Upper lobe of left lung (tissue), 6 donors: ENCODE data around the gene TSPAN17. TPM values are rescaled to one million over a fixed set of nuclear protein-coding genes. Genes with fewer than 3 reads are reported as not detected.

ENCODE experiments used
- ATAC-seq, 2 donors: fragments of 200-7000 bp; cut with Tn5 transposase; one replicate each; pipeline ENCODE4 v1.9.1; 2022; ENCODE audit warnings: mild to moderate bottlenecking in 2 of 2, moderate library complexity in 2 of 2; ENCODE audit not compliant: low FRiP score in 2 of 2
- DNase-seq, 2 donors: peaks; one replicate each; pipeline ENCODE4 v3.0.0-alpha.2; 2019 to 2020
- H3K27ac ChIP-seq, 4 donors: fragments of 200-600 bp; sonication (generic); one replicate each; pipeline ENCODE4 v1.5.1; 2016 to 2019
- H3K27me3 ChIP-seq, 4 donors: fragments of 200-600 bp; sonication (generic); one replicate each; pipeline ENCODE4 v1.5.1; 2017 to 2019
- H3K36me3 ChIP-seq, 4 donors: fragments of 200-600 bp; sonication (generic); one replicate each; pipeline ENCODE4 v1.5.1; 2016 to 2019
- H3K4me1 ChIP-seq, 4 donors: fragments of 200-600 bp; sonication (generic); one replicate each; pipeline ENCODE4 v1.5.1; 2018 to 2019
- H3K4me3 ChIP-seq, 4 donors: fragments of 200-600 bp; sonication (generic); one replicate each; pipeline ENCODE4 v1.5.1; 2017 to 2019; ENCODE audit warnings: mild to moderate bottlenecking in 2 of 4, moderate library complexity in 1 of 4
- H3K9me3 ChIP-seq, 4 donors: fragments of 200-600 bp; sonication (generic); one replicate each; pipeline ENCODE4 v1.5.1; 2018 to 2019
- EP300 ChIP-seq, 4 donors: sonication (generic); formaldehyde crosslinking; IDR thresholded peaks; one replicate each; pipeline ENCODE4 v1.5.1; 2017; ENCODE audit warnings: antibody characterized with exemption in 4 of 4, control low read depth in 2 of 4
- POLR2A ChIP-seq, 4 donors: fragments of 450-650 bp; IDR thresholded peaks; one replicate each; pipeline ENCODE4 v1.5.1; 2016 to 2017; ENCODE audit warnings: antibody characterized with exemption in 4 of 4, mild to moderate bottlenecking in 2 of 4
- POLR2AphosphoS5 ChIP-seq, 2 donors: sonication (generic); formaldehyde crosslinking; IDR thresholded peaks; one replicate each; pipeline ENCODE4 v1.5.1; 2017; ENCODE audit warnings: antibody characterized with exemption in 2 of 2
- WGBS, 2 donors: methylation state at CpG; one replicate each; pipeline ENCODE4 v1.1.5; 2017 to 2018; 5-methylcytosine and 5-hydroxymethylcytosine counted together
- total RNA-seq, 6 donors: library from RNA; depleted of rRNA in 4 of 6; stranded (reverse); fragments of >200 nt in 4 of 6; gene quantifications; one replicate each; pipeline versions ENCODE4 v1.1.0 to v1.2.1, GENCODE V29; 2016 to 2021
- TF ChIP-seq, protein P1 (sequence below), 6 experiments: fragments of 450-650 bp in 4 of 6; fragments of 200-600 bp in 2 of 6; sonication (generic) in 2 of 6; IDR thresholded peaks; one replicate each; pipeline ENCODE4 v1.5.1; 2016 to 2019; ENCODE audit warnings: antibody characterized with exemption in 6 of 6
- donor health status: DM: no; HTN: no; CAD: no; lungs with moderate emphysema.
- donor health status: DM: no; HTN: yes; CAD: no; lungs with severe emphysema.

Gene TSPAN17
- total RNA-seq, 6 donors from 2014 or later: 20.1 to 36.8 (median 25.6) TPM

DNA sequence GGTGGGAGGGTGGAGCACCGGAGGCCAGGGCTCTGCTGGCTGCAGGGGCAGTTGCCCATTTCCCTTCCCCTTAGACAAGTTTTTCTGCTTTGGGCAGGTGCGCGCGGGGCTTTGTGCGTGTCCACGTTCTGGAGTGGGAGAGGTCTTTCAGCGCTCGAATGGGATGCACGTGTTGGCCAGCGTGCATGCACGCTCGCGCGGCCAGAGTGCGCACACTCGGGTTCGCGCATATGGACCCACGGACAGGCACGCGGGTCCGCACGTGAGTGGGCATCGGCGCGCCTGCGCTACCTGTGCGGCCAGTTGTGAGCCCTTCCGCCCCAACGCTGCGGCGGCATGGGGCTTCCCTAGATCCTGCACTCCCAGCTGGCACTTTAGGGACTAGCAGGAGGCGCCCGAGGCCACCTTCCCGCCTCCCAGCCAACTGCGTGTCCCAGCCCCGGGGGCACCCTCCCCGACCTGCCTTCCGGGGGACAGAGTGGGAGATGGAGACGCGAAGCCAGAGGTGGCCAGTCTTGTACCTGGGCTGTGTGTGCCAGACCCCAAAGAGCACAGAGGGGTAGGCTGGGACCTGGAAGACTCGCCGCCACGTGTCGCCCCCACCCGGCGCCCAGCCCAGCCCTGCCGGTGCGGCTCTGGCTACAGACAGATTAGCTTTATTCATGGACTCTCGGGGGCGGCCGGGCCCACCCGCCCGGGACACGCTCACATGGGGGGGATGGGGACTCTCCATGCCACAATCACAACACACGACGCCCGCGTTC is 27.5 kb upstream of the TSPAN17 start:
- DNase-seq (peak in 1 of 2 donors; percentile 78), ATAC-seq (no peak)
- Histone ChIP-seq H3K27ac (no peak overlapping the region), H3K9me3 (no peaks in the 10 kb centered on the region), H3K4me3 (peak overlapping the region in 2 of 4 donors; percentile 6 to 9), H3K36me3 (no peaks in the 10 kb centered on the region), H3K27me3 (peaks cover 0 to 43% (median 30%) of the 10 kb centered on the region in 4 donors), H3K4me1 (peaks cover 16 to 22% (median 18%) of the 10 kb centered on the region in 4 donors)
- 9 to 36% methylated on average over 6 to 32 of the region's 59 CpGs for WGBS, 2 donors
- no peak for TF ChIP-seq EP300 (IDR thresholded peaks at IDR 0.05)
- TF ChIP-seq, protein P1, sequence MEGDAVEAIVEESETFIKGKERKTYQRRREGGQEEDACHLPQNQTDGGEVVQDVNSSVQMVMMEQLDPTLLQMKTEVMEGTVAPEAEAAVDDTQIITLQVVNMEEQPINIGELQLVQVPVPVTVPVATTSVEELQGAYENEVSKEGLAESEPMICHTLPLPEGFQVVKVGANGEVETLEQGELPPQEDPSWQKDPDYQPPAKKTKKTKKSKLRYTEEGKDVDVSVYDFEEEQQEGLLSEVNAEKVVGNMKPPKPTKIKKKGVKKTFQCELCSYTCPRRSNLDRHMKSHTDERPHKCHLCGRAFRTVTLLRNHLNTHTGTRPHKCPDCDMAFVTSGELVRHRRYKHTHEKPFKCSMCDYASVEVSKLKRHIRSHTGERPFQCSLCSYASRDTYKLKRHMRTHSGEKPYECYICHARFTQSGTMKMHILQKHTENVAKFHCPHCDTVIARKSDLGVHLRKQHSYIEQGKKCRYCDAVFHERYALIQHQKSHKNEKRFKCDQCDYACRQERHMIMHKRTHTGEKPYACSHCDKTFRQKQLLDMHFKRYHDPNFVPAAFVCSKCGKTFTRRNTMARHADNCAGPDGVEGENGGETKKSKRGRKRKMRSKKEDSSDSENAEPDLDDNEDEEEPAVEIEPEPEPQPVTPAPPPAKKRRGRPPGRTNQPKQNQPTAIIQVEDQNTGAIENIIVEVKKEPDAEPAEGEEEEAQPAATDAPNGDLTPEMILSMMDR (IDR thresholded peaks at IDR 0.05): peak in 1 of 6 experiments; percentile 1

DNA sequence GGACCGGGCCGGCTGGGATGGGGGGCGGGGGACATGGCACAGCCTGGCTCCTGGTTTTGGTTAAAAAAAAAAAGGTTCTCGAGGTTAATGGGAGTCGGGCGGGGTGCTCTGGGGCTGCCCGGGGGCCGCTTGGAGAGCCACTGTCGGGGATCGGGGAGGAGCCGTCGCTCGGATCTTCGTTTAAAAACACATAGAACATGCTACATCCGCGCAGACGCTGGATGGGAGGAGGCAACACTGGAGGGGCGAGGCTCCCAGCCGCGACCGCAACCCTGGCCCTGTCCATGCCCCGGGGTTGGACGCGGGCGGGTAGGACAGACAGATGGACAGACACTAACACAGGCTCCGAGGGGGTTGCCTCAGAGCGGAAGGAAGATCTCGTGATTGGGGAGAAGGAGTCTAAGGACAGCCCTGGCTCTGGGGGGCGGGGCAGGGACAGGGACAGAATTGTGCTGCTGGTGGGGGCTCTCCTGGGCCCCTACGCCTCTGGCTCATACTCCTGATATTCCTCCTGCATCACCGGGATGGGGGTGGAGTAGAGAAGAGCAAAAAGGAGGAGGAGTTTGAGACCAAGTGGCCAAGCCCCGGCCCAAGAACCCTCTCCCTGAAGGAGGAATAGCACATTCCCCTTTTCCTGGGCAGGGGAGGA is 26.8 kb upstream of the TSPAN17 start:
- Histone ChIP-seq H3K4me3 (peak overlapping the region in 1 of 4 donors; percentile 9), H3K27me3 (peaks cover 0 to 43% (median 30%) of the 10 kb centered on the region in 4 donors), H3K9me3 (no peaks in the 10 kb centered on the region), H3K36me3 (no peaks in the 10 kb centered on the region), H3K27ac (no peak overlapping the region), H3K4me1 (peaks cover 16 to 22% (median 18%) of the 10 kb centered on the region in 4 donors)
- ATAC-seq (peak in 1 of 2 donors; percentile 46), DNase-seq (no peak)
- TF ChIP-seq POLR2AphosphoS5 (IDR thresholded peaks at IDR 0.05) (no peak), EP300 (IDR thresholded peaks at IDR 0.05) (no peak), POLR2A (IDR thresholded peaks at IDR 0.05) (no peak)
- TF ChIP-seq, protein P1 (IDR thresholded peaks at IDR 0.05): no peak
- WGBS, 2 donors: 3 to 8% methylated on average over 30 to 32 of the region's 32 CpGs

DNA sequence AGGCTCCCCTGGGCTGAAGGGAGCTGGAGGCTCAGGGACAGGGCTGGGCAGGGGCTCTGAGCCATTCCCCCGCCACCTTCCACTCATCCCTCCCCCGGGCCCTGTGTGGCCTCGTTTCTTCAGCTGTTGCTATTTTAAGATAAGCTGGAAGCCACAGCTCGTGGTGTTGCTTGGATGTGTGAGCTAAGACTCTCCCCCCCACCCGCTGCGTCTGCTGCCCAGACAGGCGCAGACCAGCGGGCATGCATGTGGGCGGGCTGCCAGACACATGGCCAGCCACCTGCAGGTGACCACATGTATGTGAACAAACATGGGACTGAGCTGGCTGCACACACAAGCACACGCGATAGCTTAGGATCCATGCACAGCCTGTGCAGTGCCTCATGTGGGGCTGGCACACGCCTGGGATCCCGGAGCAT is 25.6 kb upstream of the TSPAN17 start:
- no peak for ATAC-seq
- H3K27me3 ChIP-seq: peaks cover 0 to 52% (median 31%) of the 10 kb centered on the region in 4 donors
- 55 to 60% methylated on average over 1 to 13 of the region's 13 CpGs for WGBS, 2 donors

DNA sequence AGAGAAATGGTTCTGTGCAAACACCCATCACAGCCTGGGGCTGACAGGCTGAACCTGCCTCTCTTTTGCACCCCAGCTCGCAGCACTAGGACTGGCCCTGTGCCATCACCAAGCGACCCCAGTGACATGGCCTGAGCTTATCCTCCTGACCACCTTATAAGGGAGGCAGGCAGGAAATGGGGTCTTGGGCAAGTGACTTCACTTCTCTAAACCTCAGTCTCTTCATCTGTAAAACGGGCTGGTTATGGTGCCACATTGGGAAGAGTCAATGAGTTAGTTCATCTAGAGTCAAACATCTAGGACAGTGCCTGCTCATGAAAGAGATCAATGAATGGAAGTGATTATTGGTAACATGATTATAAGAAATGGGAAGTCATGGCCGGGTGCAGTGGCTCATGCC is 23.1 kb upstream of the TSPAN17 start:
- H3K9me3 ChIP-seq: no peaks in the 10 kb centered on the region
- H3K27me3 ChIP-seq: peaks cover 0 to 51% (median 30%) of the 10 kb centered on the region in 4 donors

More for the DNA sequence above, 25.6 kb upstream of the TSPAN17 start:
- H3K4me3 ChIP-seq: no peak overlapping the region
- H3K9me3 ChIP-seq: no peaks in the 10 kb centered on the region
- H3K4me1 ChIP-seq: peaks cover 16 to 22% (median 18%) of the 10 kb centered on the region in 4 donors
- H3K36me3 ChIP-seq: no peaks in the 10 kb centered on the region
- no peak for DNase-seq
- TF ChIP-seq, protein P1 (IDR thresholded peaks at IDR 0.05): no peak
- TF ChIP-seq EP300 (IDR thresholded peaks at IDR 0.05): no peak
- TF ChIP-seq POLR2AphosphoS5 (IDR thresholded peaks at IDR 0.05): no peak
- no peak for TF ChIP-seq POLR2A (IDR thresholded peaks at IDR 0.05)
- no peak overlapping the region for H3K27ac ChIP-seq

More for the DNA sequence above, 23.1 kb upstream of the TSPAN17 start:
- H3K27ac ChIP-seq: no peak overlapping the region
- no peak overlapping the region for H3K4me3 ChIP-seq
- ATAC-seq (no peak), DNase-seq (no peak)
- TF ChIP-seq, protein P1 (IDR thresholded peaks at IDR 0.05): no peak
- no peak for TF ChIP-seq POLR2A (IDR thresholded peaks at IDR 0.05)
- TF ChIP-seq EP300 (IDR thresholded peaks at IDR 0.05): no peak
- TF ChIP-seq POLR2AphosphoS5 (IDR thresholded peaks at IDR 0.05): no peak
- no peaks in the 10 kb centered on the region for H3K36me3 ChIP-seq
- peaks cover 14 to 17% (median 15%) of the 10 kb centered on the region in 4 donors for H3K4me1 ChIP-seq
- WGBS, 2 donors: 71 to 72% methylated on average over 4 of the region's 4 CpGs
